Thoracic aorta (tissue), 2 donors: ENCODE measurements around the gene ZNF76. TPM values are rescaled to one million over a fixed set of nuclear protein-coding genes. Genes with fewer than 3 reads are reported as not detected.

Source experiments
- ATAC-seq: fragments of 150-250 bp; one replicate; pipeline ENCODE4 v1.8.0; 2017; ENCODE audit warnings: low read depth; ENCODE audit not compliant: insufficient number of reproducible peaks, low FRiP score
- DNase-seq: peaks from one replicate; pipeline ENCODE4 v3.0.0-alpha.2; 2020; ENCODE audit warnings: low spot score
- H3K27ac ChIP-seq, 2 donors: fragments of 200-600 bp; sonication (generic); 1 replicate in 1 of 2; 2 replicates in 1 of 2; pipeline ENCODE4 v1.5.1; 2016; ENCODE audit warnings: mild to moderate bottlenecking in 2 of 2, moderate library complexity in 2 of 2
- H3K27me3 ChIP-seq: fragments of 200-600 bp; sonication (generic); replicated peaks from 2 replicates; pipeline ENCODE4 v1.6.0; 2016; ENCODE audit warnings: mild to moderate bottlenecking; ENCODE audit not compliant: insufficient read depth
- H3K36me3 ChIP-seq: fragments of 200-600 bp; sonication (generic); one replicate; pipeline ENCODE4 v1.5.1; 2016
- H3K4me1 ChIP-seq, 2 donors: fragments of 200-600 bp; sonication (generic); 1 replicate in 1 of 2; 2 replicates in 1 of 2; pipeline versions ENCODE4 v1.5.1 to v1.6.0; 2016; ENCODE audit warnings: low read depth in 2 of 2, mild to moderate bottlenecking in 1 of 2; ENCODE audit not compliant: control insufficient read depth in 1 of 2
- H3K4me3 ChIP-seq: fragments of 200-600 bp; sonication (generic); 2 replicates; pipeline ENCODE4 v1.5.1; 2016; ENCODE audit warnings: mild to moderate bottlenecking
- H3K9me3 ChIP-seq: fragments of 200-600 bp; sonication (generic); 2 replicates; pipeline ENCODE4 v1.5.1; 2016
- CTCF ChIP-seq: fragments of 200-600 bp; sonication (generic); IDR thresholded peaks from one replicate; pipeline ENCODE4 v1.5.1; 2019; ENCODE audit warnings: antibody characterized with exemption
- total RNA-seq, 2 donors: library from RNA; depleted of rRNA; stranded (reverse); fragments of >200 nt; gene quantifications; one replicate each; pipeline versions ENCODE4 v1.1.0 to v1.2.3, GENCODE V29; 2016

Gene ZNF76
- total RNA-seq, 2 donors from 2014 or later, result 46.8 to 47.0 TPM

GRCh38 chr6:35229304-35229703 lies 30.2 kb upstream of the ZNF76 start:
- no peaks in the 10 kb centered on the region for H3K27me3 ChIP-seq
- ATAC-seq (no peak), DNase-seq (no peak)
- H3K27ac ChIP-seq, result peak overlapping the region; percentile 75
- H3K9me3 ChIP-seq, result no peaks in the 10 kb centered on the region
- no peak overlapping the region for H3K4me3 ChIP-seq
- peaks cover 13% of the 10 kb centered on the region for H3K36me3 ChIP-seq
- no peak for TF ChIP-seq CTCF
- peaks cover 11 to 61% of the 10 kb centered on the region in 2 donors for H3K4me1 ChIP-seq

GRCh38 chr6:35230498-35230897 lies 29.0 kb upstream of the ZNF76 start:
- peak; percentile 4 for ATAC-seq
- H3K27ac ChIP-seq, result peak overlapping the region; percentile 75
- DNase-seq, result no peak
- H3K4me3 ChIP-seq, result no peak overlapping the region
- no peaks in the 10 kb centered on the region for H3K27me3 ChIP-seq
- H3K4me1 ChIP-seq, result peaks cover 11 to 55% of the 10 kb centered on the region in 2 donors
- no peaks in the 10 kb centered on the region for H3K9me3 ChIP-seq
- peaks cover 21% of the 10 kb centered on the region for H3K36me3 ChIP-seq
- TF ChIP-seq CTCF, result no peak

GRCh38 chr6:35230950-35231349 lies 28.6 kb upstream of the ZNF76 start:
- peak overlapping the region; percentile 75 for H3K27ac ChIP-seq
- TF ChIP-seq CTCF, result no peak
- peaks cover 21% of the 10 kb centered on the region for H3K36me3 ChIP-seq
- ATAC-seq (peak; percentile 33), DNase-seq (peak; percentile 26)
- H3K4me3 ChIP-seq, result no peak overlapping the region
- no peaks in the 10 kb centered on the region for H3K9me3 ChIP-seq
- H3K4me1 ChIP-seq, result peaks cover 11 to 50% of the 10 kb centered on the region in 2 donors
- H3K27me3 ChIP-seq, result no peaks in the 10 kb centered on the region

- ATAC-seq (no peak), DNase-seq (no peak)
- Histone ChIP-seq H3K36me3 (peaks cover 21% of the 10 kb centered on the region), H3K9me3 (no peaks in the 10 kb centered on the region), H3K4me1 (peaks cover 11 to 52% of the 10 kb centered on the region in 2 donors), H3K27me3 (no peaks in the 10 kb centered on the region), H3K4me3 (no peak overlapping the region), H3K27ac (peak overlapping the region; percentile 75)
- no peak for TF ChIP-seq CTCF
Observed at GRCh38 chr6:35231563-35231962, 28.0 kb upstream of the ZNF76 start.

- Histone ChIP-seq H3K27ac (peak overlapping the region; percentile 84 to 86), H3K4me1 (peaks cover 28 to 77% of the 10 kb centered on the region in 2 donors), H3K36me3 (peaks cover 21% of the 10 kb centered on the region), H3K27me3 (no peaks in the 10 kb centered on the region), H3K4me3 (no peak overlapping the region), H3K9me3 (no peaks in the 10 kb centered on the region)
- TF ChIP-seq CTCF, result no peak
- ATAC-seq (no peak), DNase-seq (no peak)
Observed at GRCh38 chr6:35234901-35235300, 24.6 kb upstream of the ZNF76 start.
